EH (cell line): Measurements from ENCODE around the gene DTNB.
"Not testable (repeated sequence)": the region's sequence is repeated elsewhere in the genome, so short reads cannot be mapped to it uniquely, and the experiment has no call there.

Experiments
- DNase-seq: peaks from one replicate; pipeline ENCODE4 v3.0.0-alpha.2; 2015; ENCODE audit warnings: low read depth

Gene DTNB

DNA sequence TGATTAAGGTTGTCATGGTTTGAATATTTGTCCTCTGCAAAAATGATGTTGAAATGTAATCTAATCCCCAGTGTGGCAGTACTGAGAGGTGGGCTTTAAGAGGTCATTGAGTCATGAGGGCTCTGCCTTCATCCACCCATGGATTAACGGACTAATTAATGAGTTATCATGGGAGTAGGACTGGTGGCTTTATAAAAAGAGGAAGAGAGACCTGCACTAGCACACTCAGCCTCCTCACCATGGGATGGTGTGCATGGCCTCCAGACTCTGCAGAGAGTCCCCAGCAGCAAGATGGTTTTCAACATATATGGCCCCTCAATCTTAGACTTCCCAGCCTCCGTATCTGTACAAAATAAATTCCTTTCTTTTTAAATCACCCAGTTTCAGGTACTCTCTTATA is 41.0 kb downstream of the DTNB start:
- no peak for DNase-seq

DNA sequence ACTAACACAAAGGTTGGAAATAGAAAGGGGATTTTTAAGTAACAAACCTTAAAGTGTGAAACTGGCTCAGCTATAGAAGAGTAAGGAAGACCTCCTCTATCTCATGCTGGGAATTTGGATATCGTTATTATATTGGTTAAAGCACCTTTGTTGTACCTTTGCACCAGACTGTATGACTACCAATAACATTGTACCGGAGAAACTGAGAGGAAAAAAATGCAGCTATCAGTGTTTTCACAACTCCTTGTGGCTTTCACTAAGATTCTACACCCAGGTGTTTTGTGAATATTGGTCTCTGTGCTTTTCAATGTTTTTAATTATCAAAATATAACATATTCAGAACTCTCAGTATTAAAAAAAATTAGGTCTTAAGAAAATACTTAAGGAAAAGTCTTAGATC is 48.7 kb downstream of the DTNB start:
- no peak for DNase-seq

DNA sequence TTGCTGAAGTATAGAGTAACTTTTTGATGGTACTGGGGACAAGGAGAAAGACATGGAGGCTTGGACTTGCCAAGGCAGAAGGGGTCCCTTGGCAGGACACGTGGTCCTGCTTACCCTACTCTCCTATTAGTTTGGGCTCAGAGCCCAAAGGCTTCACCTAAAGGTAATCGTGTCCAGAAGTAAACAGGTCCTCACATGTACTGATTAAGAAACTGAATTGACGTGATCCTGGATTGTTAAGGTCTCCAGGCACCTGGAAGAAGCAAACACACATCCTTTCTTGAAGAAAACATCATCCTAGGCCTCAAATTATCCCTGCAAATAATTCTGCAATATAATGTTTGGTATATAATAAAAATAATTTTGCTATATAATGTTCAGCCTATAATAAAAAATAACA is 50.0 kb downstream of the DTNB start:
- DNase-seq: no peak

DNA sequence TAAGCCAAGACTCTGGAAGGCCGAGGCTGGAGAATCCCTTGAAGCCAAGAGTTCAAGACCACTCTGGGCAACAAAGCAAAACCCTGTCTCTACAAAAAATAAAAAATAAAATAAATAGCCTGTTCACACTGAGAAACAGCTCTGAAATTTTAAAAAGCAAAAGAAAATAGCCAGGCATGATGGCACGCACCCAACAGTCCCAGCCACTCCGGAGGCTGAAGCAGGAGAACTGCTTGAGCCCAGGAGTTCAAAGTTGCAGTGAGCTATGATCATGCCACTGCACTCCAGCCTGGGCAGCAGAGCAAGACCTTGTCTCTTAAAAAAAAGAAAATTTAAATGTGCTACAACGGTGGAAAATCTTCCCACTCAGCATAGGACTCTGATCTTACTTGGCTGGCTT is 52.7 kb downstream of the DTNB start:
- DNase-seq: no peak

DNA sequence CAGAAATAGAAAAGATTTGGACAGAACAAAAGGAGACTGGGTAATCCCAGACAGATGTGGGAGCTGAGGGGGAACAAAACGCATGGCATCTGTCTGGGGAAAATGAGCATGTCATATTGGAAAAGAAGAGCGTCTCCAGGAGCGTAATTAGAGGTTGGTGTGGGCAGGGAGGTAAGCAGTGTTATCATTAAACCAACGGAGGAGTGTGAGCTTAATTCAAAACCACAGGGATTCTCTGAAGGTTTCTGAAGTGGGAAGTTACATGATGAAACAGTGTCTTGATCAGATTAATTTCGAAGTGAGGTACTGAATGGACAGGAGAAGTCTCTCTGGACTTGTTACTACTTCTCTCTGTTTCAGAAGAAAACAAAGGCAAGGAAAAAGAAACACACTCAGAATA is 53.3 kb downstream of the DTNB start:
- no peak for DNase-seq

DNA sequence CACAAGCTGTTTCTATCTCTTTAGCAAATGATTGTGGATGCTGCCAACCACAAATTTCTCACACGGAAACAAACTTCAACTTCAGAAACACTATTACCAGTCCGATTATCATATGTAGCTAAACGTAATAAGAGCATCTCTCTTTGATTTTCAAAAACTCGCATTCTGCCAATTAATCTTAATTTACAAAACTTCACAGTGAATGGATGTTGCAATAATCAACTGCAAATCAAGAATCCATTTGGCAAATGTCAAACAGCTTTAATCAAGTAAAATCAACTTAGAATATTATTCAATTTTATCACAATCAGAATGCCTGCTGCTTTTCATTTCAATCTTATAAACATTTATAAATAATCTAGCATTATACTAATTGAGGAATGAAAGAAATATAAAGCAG is 54.2 kb downstream of the DTNB start:
- DNase-seq: no peak

DNA sequence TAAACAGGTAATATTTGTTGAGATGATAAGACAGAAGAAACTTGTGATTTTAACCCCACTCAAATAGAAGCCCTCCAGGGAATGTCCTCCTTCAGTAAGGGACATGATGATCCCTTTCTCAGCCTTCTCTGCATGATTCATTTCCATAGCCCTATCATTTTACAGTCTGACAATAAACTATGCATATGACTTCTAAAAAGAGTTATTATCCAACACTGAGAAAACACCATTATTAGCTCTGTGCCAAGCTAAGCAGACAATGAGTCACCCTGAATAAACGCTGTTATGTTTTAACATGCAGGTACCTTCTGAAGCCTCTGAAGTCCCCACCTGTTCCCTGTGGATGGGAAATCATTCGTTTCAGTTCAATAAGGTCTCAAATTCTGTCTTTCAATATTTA is 54.7 kb downstream of the DTNB start:
- DNase-seq: peak; percentile 80

DNA sequence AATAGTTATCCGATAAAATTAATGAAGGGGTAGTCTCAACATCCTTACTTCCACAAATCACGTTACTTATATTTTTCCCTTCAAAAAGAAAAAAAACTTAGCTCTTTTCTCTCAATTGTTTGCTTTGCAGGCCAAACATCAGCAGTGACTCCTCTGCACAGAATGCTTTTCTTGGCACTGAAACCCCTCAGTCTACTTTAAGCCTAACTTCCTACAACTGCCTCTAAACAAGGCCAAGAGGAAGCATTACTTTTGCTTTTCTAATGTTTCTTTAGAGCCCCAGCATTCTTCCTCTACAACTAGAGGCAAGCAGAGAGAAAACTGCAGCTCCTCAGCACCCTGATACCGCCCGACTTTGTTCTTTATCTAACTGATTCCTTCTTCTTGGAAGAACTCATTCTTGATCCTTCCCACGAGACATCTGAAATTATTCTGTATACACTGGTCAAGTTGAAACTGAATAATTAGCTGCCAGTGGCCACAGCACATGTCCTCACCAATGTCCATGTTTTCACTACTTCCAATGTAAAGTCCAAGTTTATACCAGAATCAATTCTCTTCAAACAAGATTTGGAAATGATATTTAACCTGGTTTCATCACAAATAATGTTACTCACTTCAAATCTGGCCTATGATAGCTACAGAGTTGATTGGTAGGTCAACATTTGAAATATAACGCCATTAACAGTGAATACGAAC is 55.3 kb downstream of the DTNB start:
- peak; percentile 90 for DNase-seq

DNA sequence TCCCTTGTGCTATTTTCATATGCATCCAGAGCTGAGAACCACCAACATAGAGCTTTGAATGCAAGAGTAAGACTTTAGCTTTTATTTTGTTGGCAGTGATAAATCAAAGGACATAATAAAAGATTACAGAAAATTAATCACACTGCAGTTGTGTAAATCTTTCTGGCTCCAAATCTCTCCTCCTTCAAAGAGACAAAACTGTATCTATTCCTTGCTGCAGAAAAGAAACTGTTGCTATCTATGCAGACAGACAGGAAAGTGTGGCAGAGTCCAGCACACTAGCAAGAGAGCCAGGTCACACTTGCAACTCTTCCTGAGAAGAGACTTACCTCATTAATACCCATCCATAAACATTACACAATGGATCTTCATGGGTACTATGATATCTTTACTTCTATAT is 57.5 kb downstream of the DTNB start:
- DNase-seq: no peak

DNA sequence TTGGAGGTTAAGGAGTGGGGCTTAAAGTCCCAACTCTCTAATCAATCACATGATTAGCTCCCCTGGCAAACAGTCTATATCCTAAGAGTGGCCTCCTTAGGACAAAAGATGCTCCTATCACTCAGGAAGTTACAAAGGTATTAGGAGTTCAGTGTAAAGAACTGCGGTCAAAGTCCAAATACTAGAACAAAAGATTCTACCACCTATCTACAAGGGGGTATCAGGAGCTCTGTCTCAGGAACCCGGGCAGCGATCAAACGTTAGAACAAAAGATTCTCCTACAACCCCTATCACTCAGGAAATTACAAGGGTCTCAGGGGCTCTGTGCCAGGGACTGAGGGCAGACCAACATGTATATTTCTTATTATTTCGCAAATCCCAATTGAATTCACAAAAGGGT is 58.0 kb downstream of the DTNB start:
- DNase-seq: no peak

DNA sequence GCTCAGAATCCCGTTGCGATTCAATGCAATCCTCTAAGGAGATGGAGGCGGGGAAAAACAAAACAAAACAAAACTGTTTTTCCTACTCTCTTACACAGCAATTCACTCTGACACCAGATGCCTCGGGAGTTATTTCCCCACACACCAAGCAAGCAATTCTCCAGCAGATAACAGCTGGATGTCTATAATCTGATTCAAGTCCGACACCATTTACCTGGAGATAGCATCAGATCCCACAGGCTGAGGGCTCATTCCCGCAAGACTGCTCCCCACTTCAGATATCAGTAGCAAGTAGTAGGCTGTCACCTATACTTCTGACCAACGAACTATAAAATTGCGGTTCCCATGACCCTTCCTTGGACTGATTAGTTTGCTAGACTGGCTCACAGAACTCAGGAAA is 58.7 kb downstream of the DTNB start:
- no peak for DNase-seq

DNA sequence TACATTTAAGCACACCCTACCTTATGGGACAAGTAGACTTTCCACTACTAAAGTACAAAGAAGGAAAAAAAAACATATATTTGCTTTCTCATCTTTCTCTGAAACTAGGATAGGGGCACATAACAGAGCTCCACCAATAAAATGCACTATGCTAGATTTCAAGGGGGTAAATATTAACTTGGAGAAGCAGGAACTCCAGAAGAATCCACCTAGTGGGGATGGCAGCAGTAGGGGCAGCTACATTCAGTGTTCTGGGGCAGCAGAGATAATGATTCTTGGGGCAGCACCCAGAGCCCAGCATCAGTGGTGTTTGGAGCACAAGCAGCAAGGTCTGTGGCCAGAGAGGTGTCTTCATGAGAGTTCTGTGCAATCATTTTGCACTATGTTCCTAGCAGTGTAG is 64.7 kb downstream of the DTNB start:
- no peak for DNase-seq

DNA sequence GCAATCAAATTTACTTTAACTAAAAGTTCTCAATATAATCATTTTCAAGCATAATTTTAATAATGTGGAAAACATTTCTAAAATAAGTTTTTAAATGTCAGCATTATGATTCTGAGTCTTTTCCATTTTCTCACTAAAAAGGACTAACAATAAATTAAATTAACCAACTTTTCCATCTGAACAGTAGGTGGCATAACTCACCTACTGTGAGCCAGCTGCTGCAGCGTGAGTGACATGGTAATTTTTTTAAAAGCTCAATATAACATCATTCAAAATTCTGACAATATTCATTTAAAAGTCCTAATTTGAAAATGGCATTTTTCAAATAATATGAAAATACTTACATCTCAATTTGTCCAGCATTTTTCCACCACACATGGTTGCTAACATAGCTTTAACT is 66.5 kb downstream of the DTNB start:
- peak; percentile 57 for DNase-seq

DNA sequence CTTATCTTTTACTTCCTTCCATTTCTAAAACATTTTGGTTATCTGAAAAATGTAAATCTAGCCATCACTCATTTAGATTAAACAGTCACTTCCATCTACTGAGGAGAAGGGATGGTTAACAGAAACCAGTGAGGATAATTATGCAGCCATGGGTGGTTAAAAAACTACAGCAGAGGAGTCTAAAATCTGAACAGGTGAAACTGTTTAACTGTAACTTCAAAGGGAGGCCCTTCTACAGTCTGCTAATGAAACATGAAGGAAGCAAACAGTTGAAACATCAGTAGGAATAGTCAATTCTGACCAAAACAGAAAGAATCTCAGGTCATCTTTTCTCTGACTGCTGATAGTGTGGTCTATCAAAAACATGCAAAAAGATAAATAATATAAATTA is 71.0 kb downstream of the DTNB start:
- no peak for DNase-seq

DNA sequence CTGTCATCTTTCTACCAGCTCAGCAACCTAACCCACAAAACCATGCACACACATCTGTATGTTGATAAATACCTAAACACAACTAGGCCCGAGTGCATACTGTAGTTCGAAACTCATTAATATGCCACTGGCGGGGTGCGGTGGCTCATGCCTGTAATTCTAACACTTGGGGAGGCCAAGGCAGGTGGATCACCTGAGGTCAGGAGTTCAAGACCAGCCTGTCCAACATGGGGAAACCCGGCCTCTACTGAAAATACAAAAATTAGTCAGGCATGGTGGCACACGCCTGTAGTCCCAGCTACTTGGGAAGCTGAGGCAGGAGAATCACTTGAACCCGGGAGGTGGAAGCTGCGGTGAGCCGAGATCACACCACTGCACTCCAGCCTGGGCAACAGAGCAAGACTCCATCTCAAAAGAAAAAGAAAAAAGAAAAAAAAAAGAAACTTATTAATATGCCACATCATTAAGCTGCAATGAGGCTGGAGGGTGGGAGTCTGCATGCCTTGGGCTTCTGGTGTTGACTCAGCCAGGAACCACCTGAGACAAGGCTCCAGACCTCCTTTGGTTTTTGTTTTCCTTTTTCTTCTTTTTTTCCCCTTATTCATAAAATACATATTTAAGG is 71.6 kb downstream of the DTNB start:
- DNase-seq: not testable (repeated sequence)

DNA sequence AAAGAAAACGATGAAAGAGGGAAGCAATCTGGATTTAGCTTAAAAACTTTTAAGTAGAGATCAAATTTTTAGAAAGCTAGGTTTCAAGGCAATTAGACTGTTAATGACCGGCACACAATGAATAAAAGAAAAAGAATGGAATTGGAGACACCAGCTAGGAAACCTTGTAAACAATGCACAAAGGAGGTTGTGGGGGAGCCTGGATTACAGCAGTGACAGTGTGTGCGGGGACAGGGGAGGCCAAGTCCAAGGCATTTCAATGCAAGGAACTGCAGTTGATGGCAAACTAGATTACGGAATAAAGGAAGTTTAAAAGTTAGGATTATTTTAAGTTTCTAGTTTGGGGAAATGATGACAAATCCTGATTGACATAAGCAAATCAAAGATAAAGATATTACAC is 74.5 kb downstream of the DTNB start:
- DNase-seq: no peak

DNA sequence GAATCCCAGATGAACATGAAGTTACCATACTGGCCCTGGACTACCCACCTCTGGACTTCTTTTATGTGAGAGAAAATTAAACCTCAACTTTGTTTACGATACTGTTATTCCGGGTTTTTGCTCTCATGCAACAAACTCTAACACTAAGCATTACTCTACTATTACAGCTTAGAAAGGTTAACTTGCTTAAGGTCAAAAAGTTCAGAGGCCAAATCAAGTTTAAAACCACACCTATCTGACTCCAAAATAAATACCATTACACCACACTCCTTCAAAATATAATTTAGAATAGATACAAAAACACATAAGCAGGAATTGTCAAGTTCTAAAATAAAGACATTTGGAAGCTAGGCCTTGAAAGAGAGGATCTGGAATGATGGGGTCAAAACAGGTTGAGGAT is 75.0 kb downstream of the DTNB start:
- no peak for DNase-seq

DNA sequence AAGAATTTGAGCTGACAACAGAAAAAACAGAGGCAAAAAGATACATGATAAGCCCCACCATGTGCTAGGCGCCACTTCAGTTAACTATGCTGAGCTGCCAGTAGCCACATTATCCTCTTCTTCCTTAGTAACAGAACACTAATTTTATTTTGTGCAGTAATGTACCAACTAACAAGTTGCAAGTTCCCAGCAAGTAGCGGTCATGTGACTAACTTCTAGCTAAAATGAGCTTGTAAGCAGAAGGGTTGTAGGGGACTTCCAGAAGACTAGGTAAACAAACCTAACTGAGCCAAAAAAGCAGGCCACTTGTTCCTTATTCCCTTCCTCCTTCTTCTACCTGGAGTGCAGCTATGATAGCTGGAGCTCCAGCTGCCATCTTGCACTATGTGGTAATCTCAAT is 75.5 kb downstream of the DTNB start:
- DNase-seq: no peak

DNA sequence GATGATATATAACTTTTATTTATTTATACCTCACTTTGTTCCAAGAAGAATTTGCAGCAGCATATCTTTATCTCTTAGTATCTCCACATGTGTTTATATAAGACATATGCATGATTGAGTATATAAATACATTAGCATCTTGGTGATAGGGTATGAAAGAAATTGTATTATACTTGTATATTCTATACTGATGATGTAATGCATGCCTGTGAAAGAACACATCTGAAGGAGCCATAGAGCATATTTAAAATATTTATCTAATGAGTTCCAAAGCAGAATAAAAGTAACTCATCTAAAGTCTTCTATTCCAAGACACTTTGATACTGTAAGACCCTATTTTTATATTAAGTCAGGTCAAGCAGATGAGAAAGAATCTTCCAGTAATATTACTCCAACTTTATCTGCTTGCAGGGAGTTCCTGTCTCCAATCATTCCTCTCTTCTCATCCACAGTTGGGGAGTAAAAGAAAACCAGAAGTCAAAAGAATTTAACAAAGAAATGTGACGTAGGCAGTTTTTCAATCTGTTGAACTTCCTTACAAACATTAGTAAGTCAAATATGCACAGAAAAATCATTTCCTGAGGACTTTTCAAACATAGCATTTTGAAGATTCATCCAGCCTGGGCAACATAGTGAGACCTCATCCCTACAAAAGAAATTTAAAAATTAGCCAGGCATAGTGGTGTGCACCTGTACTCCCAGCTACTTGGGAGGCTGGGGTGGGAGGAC is 76.7 kb downstream of the DTNB start:
- DNase-seq: peak; percentile 16

DNA sequence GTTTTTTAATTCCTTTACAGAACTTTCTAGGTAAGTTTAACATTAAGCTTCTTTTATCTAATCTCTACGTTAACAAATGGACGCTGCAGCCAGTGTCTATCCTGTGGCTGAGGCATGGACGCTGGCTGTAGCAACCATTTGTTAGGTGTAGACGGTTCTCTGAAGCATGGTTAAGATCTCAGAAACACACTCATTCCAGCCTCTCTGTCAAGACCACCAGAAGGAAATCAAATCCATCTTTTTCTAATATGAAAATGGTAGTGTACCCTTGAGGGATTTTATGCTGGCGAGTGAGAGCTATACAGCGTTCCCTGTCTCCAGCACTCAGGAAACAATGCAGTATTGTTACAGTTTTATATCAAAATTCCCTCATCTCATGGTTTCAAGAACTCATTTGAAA is 78.0 kb downstream of the DTNB start:
- DNase-seq: no peak

DNA sequence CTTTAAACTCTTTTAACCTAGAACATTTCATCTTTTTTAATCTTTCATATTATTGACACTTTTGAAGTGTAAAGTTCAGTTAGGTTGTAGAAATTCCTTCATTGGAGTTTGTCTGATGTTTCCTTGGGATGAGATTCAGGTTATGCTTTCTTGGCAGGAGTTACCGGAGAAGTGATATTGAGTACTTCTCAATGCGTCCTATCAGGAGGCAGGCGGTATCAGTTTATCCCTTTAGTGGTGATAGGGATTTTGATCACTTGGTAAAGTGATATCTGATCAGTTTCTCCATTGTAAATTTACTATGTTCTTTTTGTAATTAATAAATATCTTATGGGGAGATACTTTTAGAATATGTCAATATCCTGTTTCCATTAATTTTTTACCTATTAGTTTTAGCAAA is 78.4 kb downstream of the DTNB start:
- no peak for DNase-seq

DNA sequence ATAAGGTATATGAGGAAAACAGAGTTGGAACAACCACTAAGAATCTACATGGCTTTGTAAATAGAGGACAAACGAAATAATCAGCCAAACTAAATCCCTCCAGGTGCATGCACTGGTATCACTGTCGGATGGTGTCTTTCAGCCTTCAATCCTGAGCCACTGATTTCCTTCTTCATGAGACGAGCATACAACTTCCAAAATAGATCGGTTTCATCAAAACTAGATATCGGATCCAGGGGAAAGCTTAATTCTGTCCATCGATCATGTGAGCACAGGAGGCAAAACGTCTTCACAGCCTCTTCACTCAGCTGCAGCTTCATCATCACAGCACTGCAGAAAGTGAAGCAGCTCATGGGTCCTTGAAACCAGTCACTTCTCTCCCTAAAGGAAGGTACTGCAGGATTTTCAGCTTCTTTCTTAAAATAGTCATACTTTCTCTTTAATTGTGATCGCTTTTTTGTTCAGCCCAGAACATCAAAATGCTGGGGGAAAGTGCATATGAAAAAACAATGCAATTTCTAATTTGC is 80.5 kb downstream of the DTNB start:
- no peak for DNase-seq

DNA sequence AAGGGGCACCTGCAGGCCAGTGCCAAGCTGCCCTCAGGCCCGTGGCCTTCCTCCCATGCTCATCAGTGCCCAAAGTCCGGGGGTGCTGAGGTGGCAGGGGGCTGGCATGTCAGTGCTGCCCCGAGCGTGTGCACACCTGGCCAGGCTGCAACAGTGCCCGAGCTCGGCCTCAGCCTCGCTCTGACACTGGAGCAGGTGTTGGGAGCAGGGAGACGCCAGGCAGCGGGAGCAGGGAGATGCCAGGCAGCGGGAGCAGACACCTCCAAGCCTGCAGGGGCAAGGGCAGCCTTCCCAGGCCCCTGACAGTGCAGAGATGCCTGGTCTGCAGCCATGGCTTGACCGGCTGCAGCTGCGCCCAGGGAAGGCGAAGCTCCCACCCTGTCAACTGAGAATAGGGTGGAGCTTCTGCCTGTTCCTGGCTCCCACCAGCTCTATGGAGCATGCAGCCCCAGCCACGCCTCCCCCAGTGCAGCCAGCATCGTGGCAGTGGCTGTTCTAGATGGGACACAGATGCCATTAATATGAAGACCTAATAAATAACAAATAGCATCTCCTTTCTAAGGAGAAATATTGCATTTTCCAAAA is 82.4 kb downstream of the DTNB start:
- no peak for DNase-seq
